ENCODE measurements around the gene VTI1A.

- TF ChIP-seq CTCF (IDR thresholded peaks at IDR 0.05; ENCODE audit: control extremely low read depth in 1 of 3, insufficient read depth in 1 of 3, low read depth in 1 of 3, low read length in 3 of 3) (peak in 1 of 3 experiments; percentile 9; a peak in 1 of 4 replicates), TCF12 (IDR thresholded peaks at IDR 0.05; ENCODE audit: low read depth, low read length) (no peak), POLR2A (IDR thresholded peaks at IDR 0.05; ENCODE audit: control extremely low read depth in 1 of 2, low read depth in 2 of 2, low read length in 2 of 2) (no peak), NRF1 (IDR thresholded peaks at IDR 0.05; ENCODE audit: low read depth, low read length) (no peak), RNF2 (IDR thresholded peaks at IDR 0.05; ENCODE audit: borderline replicate concordance, low read depth, low read length, missing control alignments, poor library complexity, severe bottlenecking) (no peak), SP1 (IDR thresholded peaks at IDR 0.05; ENCODE audit: low read depth, low read length) (no peak), POLR2AphosphoS5 (IDR thresholded peaks at IDR 0.05; ENCODE audit: low read depth, low read length) (no peak), EZH2 (IDR thresholded peaks at IDR 0.05; ENCODE audit: low read depth, low read length, severe bottlenecking) (no peak), KDM5A (IDR thresholded peaks at IDR 0.05; ENCODE audit: low read length) (no peak), SUZ12 (IDR thresholded peaks at IDR 0.05; ENCODE audit: low read length) (no peak), JUND (IDR thresholded peaks at IDR 0.05; ENCODE audit: low read length) (no peak), YY1 (IDR thresholded peaks at IDR 0.05; ENCODE audit: low read depth, low read length) (no peak)
Measured at GRCh38 chr10:112801004-112801403, 354.0 kb downstream of the VTI1A start.
